IMR-90 (cell line): Measurements from ENCODE around the gene HYCC2.

ENCODE experiments used
- CHD1 ChIP-seq: IDR thresholded peaks from 2 replicates; pipeline ENCODE4 v1.6.1; 2012; ENCODE audit warnings: low read depth, low read length, improper control_type of control experiment
- POLR2A ChIP-seq: IDR thresholded peaks from 2 replicates; pipeline ENCODE4 v1.6.1; 2012; ENCODE audit warnings: mild to moderate bottlenecking, low read depth, low read length
- TF ChIP-seq, protein P1 (sequence below): conservative IDR thresholded peaks from 2 replicates; pipeline ENCODE4 v1.5.1; 2012; ENCODE audit warnings: mild to moderate bottlenecking, low read depth, low read length, improper control_type of control experiment

DNA sequence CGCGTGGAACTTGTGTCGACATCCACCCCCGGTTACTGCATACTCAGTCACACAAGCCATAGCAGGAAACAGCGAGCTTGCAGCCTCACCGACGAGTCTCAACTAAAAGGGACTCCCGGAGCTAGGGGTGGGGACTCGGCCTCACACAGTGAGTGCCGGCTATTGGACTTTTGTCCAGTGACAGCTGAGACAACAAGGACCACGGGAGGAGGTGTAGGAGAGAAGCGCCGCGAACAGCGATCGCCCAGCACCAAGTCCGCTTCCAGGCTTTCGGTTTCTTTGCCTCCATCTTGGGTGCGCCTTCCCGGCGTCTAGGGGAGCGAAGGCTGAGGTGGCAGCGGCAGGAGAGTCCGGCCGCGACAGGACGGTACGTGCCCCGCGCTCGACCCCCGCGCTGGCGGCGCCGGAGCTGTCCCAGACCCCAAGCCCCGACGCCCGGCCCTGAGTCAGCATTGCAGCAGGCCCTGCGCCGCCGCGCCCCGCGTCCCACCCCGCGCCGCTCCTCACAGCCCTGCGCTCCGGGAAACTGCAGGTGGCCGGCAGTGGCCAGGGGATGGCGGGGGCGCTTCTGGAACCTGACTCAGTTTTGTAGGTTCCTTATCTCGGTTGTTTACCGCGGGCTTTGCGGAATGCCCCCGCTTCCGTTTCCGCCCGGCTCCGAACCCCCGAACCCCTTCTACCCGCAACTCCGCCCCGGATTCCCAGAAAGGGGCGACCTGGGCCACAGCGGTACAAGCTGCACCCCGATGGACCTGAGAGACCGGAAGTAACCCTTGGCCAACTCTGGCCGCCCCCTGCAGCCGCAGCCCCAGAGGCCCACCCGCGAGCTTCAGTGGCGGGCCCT lies 44.9 kb upstream of the HYCC2 start, which contains the start of gene CFLAR:
- TF ChIP-seq, protein P1, sequence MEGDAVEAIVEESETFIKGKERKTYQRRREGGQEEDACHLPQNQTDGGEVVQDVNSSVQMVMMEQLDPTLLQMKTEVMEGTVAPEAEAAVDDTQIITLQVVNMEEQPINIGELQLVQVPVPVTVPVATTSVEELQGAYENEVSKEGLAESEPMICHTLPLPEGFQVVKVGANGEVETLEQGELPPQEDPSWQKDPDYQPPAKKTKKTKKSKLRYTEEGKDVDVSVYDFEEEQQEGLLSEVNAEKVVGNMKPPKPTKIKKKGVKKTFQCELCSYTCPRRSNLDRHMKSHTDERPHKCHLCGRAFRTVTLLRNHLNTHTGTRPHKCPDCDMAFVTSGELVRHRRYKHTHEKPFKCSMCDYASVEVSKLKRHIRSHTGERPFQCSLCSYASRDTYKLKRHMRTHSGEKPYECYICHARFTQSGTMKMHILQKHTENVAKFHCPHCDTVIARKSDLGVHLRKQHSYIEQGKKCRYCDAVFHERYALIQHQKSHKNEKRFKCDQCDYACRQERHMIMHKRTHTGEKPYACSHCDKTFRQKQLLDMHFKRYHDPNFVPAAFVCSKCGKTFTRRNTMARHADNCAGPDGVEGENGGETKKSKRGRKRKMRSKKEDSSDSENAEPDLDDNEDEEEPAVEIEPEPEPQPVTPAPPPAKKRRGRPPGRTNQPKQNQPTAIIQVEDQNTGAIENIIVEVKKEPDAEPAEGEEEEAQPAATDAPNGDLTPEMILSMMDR = no peak
- peak; percentile 65; the same call in 1 of the 2 replicates for TF ChIP-seq POLR2A
- TF ChIP-seq CHD1 = no peak
